WTC11 (cell line): ENCODE results near the gene DNAAF6. TPM values are rescaled to one million over a fixed set of nuclear protein-coding genes. Genes with fewer than 3 reads are reported as not detected.
A peak's percentile ranks its signal among the peaks of the same experiment; 100 is the strongest.
"Not testable (repeated sequence)": the region's sequence is repeated elsewhere in the genome, so short reads cannot be mapped to it uniquely, and the experiment has no call there.

Source experiments
- ATAC-seq: fragments of 200-7000 bp; cut with Tn5 transposase; 2 replicates; pipeline ENCODE4 v1.10.0; 2021; ENCODE audit warnings: mild to moderate bottlenecking, moderate library complexity
- Bru-seq: library from RNA; stranded (reverse); fragments of 400-500 nt; gene quantifications from one replicate; lab custom pipeline; 2021; lab: Mats Ljungman, UMichigan
- CTCF ChIA-PET: fragments of 300-600 bp; sonication (Branson Sonifier 250); formaldehyde crosslinking; loops from one replicate; lab custom pipeline; 2021; ENCODE audit warnings: antibody characterized with exemption; lab: Charles Lee
- POLR2A ChIA-PET: fragments of 350-600 bp; sonication (Branson Sonifier 250); formaldehyde crosslinking; loops from one replicate; lab custom pipeline; 2021; ENCODE audit warnings: antibody characterized with exemption; lab: Charles Lee
- DNase-seq: peaks from one replicate; pipeline ENCODE4 v3.0.0; 2021; ENCODE audit warnings: low spot score
- H3K27ac Mint-ChIP-seq: 2 replicates; pipeline ENCODE4 v1.8.0; 2021; ENCODE audit warnings: mixed read lengths
- H3K27me3 Mint-ChIP-seq: 2 replicates; pipeline ENCODE4 v1.8.0; 2021; ENCODE audit warnings: low read depth, mild to moderate bottlenecking, moderate library complexity, mixed read lengths
- H3K36me3 Mint-ChIP-seq: 2 replicates; pipeline ENCODE4 v1.8.0; 2021; ENCODE audit warnings: mixed read lengths
- H3K4me1 Mint-ChIP-seq: 2 replicates; pipeline ENCODE4 v1.8.0; 2022; ENCODE audit warnings: mixed read lengths
- H3K4me3 Mint-ChIP-seq: 2 replicates; pipeline ENCODE4 v1.8.0; 2021; ENCODE audit warnings: mild to moderate bottlenecking, moderate library complexity, mixed read lengths
- H3K9me3 Mint-ChIP-seq: 2 replicates; pipeline ENCODE4 v1.8.0; 2021; ENCODE audit warnings: mixed read lengths
- HMGA2 ChIP-seq: fragments of 250-450 bp; sonication (Bioruptor Pico); IDR thresholded peaks from 2 replicates; pipeline ENCODE4 v1.4.0; 2021; ENCODE audit warnings: mild to moderate bottlenecking, moderate library complexity
- KAT7 ChIP-seq: sonication (generic); formaldehyde crosslinking; IDR thresholded peaks from 2 replicates; pipeline ENCODE4 v1.8.1; 2023; ENCODE audit warnings: missing genetic modification reagents, mild to moderate bottlenecking, borderline replicate concordance
- NFYB ChIP-seq: sonication (generic); formaldehyde crosslinking; conservative IDR thresholded peaks from 2 replicates; pipeline ENCODE4 v1.8.0; 2022; ENCODE audit warnings: low read depth, missing genetic modification reagents
- SMAD3 ChIP-seq: sonication (generic); formaldehyde crosslinking; IDR thresholded peaks from 2 replicates; pipeline ENCODE4 v1.8.0; 2022; ENCODE audit warnings: missing genetic modification reagents, mild to moderate bottlenecking, borderline replicate concordance
- ZNF121 ChIP-seq: sonication (generic); formaldehyde crosslinking; IDR thresholded peaks from 2 replicates; pipeline ENCODE4 v1.8.0; 2023; ENCODE audit warnings: missing genetic modification reagents
- ZNF317 ChIP-seq: sonication (generic); formaldehyde crosslinking; IDR thresholded peaks from 2 replicates; pipeline ENCODE4 v1.8.1; 2023; ENCODE audit warnings: low read depth, mild to moderate bottlenecking, moderate library complexity, missing genetic modification reagents, borderline replicate concordance
- long read RNA-seq, 3 experiments: library from RNA in 1 of 3; library from capped mRNA in 1 of 3; library from polyadenylated mRNA in 1 of 3; unstranded in 2 of 3; stranded (forward) in 1 of 3; transcript quantifications; one replicate each; pipeline ENCODE4 v2.0.0, GENCODE V29; 2021
- total RNA-seq: library from RNA; stranded (reverse); gene quantifications from 3 replicates; pipeline ENCODE4 v1.2.3, GENCODE V29; 2021
- TF ChIP-seq, protein P1 (sequence below): sonication (generic); formaldehyde crosslinking; IDR thresholded peaks from 2 replicates; pipeline ENCODE4 v1.8.1; 2022; ENCODE audit warnings: low read depth, missing genetic modification reagents, borderline replicate concordance
- TF ChIP-seq, protein P2 (sequence below): sonication (generic); formaldehyde crosslinking; IDR thresholded peaks from 2 replicates; pipeline ENCODE4 v1.8.0; 2023; ENCODE audit warnings: mild to moderate bottlenecking, missing genetic modification reagents
- TF ChIP-seq, protein P3 (sequence below): sonication (generic); formaldehyde crosslinking; IDR thresholded peaks from 2 replicates; pipeline ENCODE4 v1.8.0; 2023; ENCODE audit warnings: missing genetic modification reagents
- TF ChIP-seq, protein P4 (sequence below): fragments of 250-450 bp; sonication (Bioruptor Pico); IDR thresholded peaks from 2 replicates; pipeline ENCODE4 v1.9.0; 2021; ENCODE audit warnings: moderate library complexity, mild to moderate bottlenecking, inconsistent platforms, borderline replicate concordance

Gene DNAAF6
- total RNA-seq (not detected in 3 replicates), Bru-seq, nascent RNA (not detected)
- long read RNA-seq, experiment 1, result 0 reads
- long read RNA-seq, experiment 2, result 0 reads
- long read RNA-seq, experiment 3, result 0 reads

DNA sequence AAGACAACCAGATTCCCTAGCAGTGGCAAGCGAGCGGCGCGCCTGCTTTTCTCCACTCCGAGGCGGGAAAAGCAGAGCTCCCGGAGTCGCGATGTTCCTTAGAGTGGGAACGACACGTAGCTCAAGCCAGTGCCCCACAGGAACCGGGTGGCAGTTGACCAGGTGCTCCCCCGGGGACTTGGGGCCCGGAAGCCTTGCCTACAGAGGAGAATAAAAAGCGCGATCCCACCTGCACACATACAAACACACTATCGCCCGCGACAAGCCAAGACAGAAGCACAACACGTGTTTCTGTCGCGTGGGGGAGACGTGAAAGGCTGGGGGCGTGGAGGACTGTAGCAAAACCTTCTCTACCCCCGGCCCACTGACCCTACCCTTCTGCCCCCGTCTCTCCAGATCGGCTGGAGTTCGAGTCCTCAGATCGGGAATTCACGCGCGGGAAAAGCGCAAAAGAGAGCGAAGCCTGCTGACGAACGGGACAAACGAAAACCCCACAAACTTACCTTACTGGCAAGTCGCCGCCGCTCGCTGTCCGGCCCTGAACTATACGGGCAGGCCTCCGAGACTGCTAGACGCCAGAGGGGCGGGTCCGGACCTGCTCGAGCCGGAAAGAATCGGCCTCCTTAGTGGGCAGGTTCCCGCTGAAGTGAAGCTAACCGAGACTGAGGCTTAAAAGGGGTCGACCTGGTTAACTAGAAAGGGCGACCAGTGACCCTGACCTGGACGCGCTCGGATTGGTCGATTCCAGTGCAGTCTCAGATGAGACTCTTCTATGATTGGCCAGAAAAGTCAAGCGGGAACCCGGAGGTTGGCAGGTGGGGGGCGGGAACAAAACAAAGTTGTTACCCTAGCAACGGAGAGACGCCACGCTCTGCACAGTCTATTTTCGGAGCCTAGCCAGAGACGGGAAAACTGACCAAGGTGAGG, at the start of gene DNAAF6, which contains the start of gene NUP62CL:
TSS of gene DNAAF6 (plus strand) at position 842 of the 927 bp plus-strand sequence. CDS start 6,265 bp downstream, outside the sequence.
TSS of gene NUP62CL (minus strand) at position 664 of the 927 bp plus-strand sequence. CDS start 31,287 bp downstream, outside the sequence.
- Mint-ChIP-seq H3K36me3 (no peaks in the 10 kb centered on the region), H3K4me1 (peaks cover 16% of the 10 kb centered on the region), H3K9me3 (no peaks in the 10 kb centered on the region), H3K27ac (peak within 1 kb of the TSS; percentile 95), H3K4me3 (peak within 1 kb of the TSS; percentile 82), H3K27me3 (no peaks in the 10 kb centered on the region)
- ATAC-seq, result peak; percentile 99
- peak; percentile 82 for DNase-seq
- CTCF ChIA-PET, result no interaction called here
- POLR2A ChIA-PET, result no interaction called here
- peak; percentile 51 for TF ChIP-seq NFYB (CRISPR knock-in tag)
- TF ChIP-seq, protein P1, sequence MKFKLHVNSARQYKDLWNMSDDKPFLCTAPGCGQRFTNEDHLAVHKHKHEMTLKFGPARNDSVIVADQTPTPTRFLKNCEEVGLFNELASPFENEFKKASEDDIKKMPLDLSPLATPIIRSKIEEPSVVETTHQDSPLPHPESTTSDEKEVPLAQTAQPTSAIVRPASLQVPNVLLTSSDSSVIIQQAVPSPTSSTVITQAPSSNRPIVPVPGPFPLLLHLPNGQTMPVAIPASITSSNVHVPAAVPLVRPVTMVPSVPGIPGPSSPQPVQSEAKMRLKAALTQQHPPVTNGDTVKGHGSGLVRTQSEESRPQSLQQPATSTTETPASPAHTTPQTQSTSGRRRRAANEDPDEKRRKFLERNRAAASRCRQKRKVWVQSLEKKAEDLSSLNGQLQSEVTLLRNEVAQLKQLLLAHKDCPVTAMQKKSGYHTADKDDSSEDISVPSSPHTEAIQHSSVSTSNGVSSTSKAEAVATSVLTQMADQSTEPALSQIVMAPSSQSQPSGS (CRISPR knock-in tag), result no peak

DNA sequence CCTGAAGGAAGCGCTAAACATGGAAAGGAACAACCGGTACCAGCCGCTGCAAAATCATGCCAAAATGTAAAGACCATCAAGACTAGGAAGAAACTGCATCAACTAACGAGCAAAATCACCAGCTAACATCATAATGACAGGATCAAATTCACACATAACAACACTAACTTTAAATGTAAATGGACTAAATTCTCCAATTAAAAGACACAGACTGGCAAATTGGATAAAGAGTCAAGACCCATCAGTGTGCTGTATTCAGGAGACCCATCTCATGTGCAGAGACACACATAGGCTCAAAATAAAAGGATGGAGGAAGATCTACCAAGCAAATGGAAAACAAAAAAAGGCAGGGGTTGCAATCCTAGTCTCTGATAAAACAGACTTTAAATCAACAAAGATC, 48.8 kb upstream of the DNAAF6 start:
- H3K27me3 Mint-ChIP-seq, POLR2A ChIA-PET: not testable (repeated sequence)

DNA sequence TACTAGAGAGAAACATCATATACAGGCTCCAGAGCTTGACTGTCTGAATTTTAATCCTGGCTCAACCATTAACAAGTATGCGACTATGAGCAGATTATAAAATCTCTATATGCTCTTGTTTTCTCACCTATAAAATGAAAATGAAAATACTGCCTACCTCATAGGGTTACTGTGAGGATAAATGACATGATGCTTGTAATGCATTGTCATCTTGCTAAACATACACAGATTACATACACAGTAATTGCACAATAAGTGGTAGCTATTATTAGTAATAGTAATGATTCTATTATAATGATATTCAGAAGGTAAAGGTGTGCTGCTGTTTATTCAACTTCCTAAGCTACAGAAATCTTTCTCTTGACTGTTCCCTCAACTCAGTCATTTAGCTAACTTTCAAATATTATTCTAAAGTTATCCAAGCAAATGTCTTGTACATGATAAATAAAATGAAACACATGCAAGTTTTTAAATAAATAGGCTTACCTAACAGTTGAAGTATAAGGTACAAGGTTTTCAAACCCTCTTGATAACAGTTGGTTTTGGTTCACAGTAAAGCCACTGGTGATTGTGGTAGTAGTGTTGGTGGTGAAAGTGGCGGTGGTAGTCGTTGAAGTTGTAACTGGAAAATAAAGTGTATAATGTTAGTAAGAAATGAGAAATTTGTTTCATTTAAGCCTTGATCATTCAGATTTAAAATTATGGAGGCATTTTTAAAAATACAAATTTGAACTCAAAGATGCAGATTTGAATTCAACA, 39.1 kb upstream of the DNAAF6 start:
- H3K36me3 Mint-ChIP-seq, result no peaks in the 10 kb centered on the region
- no peak for DNase-seq
- TF ChIP-seq, protein P2, sequence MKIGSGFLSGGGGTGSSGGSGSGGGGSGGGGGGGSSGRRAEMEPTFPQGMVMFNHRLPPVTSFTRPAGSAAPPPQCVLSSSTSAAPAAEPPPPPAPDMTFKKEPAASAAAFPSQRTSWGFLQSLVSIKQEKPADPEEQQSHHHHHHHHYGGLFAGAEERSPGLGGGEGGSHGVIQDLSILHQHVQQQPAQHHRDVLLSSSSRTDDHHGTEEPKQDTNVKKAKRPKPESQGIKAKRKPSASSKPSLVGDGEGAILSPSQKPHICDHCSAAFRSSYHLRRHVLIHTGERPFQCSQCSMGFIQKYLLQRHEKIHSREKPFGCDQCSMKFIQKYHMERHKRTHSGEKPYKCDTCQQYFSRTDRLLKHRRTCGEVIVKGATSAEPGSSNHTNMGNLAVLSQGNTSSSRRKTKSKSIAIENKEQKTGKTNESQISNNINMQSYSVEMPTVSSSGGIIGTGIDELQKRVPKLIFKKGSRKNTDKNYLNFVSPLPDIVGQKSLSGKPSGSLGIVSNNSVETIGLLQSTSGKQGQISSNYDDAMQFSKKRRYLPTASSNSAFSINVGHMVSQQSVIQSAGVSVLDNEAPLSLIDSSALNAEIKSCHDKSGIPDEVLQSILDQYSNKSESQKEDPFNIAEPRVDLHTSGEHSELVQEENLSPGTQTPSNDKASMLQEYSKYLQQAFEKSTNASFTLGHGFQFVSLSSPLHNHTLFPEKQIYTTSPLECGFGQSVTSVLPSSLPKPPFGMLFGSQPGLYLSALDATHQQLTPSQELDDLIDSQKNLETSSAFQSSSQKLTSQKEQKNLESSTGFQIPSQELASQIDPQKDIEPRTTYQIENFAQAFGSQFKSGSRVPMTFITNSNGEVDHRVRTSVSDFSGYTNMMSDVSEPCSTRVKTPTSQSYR, result no peak
- TF ChIP-seq KAT7 (CRISPR knock-in tag) (no peak), SMAD3 (CRISPR knock-in tag) (no peak), ZNF121 (CRISPR knock-in tag) (no peak), ZNF317 (no peak), HMGA2 (CRISPR knock-in tag) (no peak)
- TF ChIP-seq, protein P3, sequence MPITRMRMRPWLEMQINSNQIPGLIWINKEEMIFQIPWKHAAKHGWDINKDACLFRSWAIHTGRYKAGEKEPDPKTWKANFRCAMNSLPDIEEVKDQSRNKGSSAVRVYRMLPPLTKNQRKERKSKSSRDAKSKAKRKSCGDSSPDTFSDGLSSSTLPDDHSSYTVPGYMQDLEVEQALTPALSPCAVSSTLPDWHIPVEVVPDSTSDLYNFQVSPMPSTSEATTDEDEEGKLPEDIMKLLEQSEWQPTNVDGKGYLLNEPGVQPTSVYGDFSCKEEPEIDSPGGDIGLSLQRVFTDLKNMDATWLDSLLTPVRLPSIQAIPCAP (CRISPR knock-in tag), result no peak
- TF ChIP-seq, protein P4, sequence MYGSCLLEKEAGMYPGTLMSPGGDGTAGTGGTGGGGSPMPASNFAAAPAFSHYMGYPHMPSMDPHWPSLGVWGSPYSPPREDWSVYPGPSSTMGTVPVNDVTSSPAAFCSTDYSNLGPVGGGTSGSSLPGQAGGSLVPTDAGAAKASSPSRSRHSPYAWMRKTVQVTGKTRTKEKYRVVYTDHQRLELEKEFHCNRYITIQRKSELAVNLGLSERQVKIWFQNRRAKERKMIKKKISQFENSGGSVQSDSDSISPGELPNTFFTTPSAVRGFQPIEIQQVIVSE (CRISPR knock-in tag), result no peak
- TF ChIP-seq, all 79 proteins: peak for 0
- H3K27me3 Mint-ChIP-seq, result no peaks in the 10 kb centered on the region; the same call in 1 of the 2 replicates
- peaks cover 3% of the 10 kb centered on the region; the same call in 1 of the 2 replicates for H3K4me1 Mint-ChIP-seq
- ChIA-PET POLR2A (no interaction called here), CTCF (no interaction called here)
- H3K9me3 Mint-ChIP-seq, result peaks cover 12% of the 10 kb centered on the region; the same call in 1 of the 2 replicates
- ATAC-seq, result no peak
- H3K4me3 Mint-ChIP-seq, result no peak overlapping the region
- no peak overlapping the region for H3K27ac Mint-ChIP-seq

More for the DNA sequence above, 48.8 kb upstream of the DNAAF6 start:
- H3K4me3 Mint-ChIP-seq, DNase-seq, CTCF ChIA-PET, ATAC-seq, H3K9me3 Mint-ChIP-seq, H3K27ac Mint-ChIP-seq, H3K36me3 Mint-ChIP-seq: not testable (repeated sequence)
- peaks cover 10% of the 10 kb centered on the region for H3K4me1 Mint-ChIP-seq
